ENCODE results near the gene ZSCAN31. TPM values are rescaled to one million over a fixed set of nuclear protein-coding genes. Genes with fewer than 3 reads are reported as not detected.

The ZSCAN31 gene
- total RNA-seq, 1 donor from 2014 or later = 6.2 TPM

GRCh38 chr6:28345201-28345600 is 9.3 kb upstream of the ZSCAN31 start:
- Mint-ChIP-seq H3K27ac (no peak overlapping the region), H3K9me3 (no peaks in the 10 kb centered on the region), H3K36me3 (no peaks in the 10 kb centered on the region), H3K27me3 (peaks cover 42% of the 10 kb centered on the region), H3K4me3 (no peak overlapping the region), H3K4me1 (ENCODE audit: unreplicated experiment) (peaks cover 8% of the 10 kb centered on the region)
- TF ChIP-seq, protein P1, sequence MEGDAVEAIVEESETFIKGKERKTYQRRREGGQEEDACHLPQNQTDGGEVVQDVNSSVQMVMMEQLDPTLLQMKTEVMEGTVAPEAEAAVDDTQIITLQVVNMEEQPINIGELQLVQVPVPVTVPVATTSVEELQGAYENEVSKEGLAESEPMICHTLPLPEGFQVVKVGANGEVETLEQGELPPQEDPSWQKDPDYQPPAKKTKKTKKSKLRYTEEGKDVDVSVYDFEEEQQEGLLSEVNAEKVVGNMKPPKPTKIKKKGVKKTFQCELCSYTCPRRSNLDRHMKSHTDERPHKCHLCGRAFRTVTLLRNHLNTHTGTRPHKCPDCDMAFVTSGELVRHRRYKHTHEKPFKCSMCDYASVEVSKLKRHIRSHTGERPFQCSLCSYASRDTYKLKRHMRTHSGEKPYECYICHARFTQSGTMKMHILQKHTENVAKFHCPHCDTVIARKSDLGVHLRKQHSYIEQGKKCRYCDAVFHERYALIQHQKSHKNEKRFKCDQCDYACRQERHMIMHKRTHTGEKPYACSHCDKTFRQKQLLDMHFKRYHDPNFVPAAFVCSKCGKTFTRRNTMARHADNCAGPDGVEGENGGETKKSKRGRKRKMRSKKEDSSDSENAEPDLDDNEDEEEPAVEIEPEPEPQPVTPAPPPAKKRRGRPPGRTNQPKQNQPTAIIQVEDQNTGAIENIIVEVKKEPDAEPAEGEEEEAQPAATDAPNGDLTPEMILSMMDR (conservative IDR thresholded peaks at IDR 0.05) = no peak
- no peak for DNase-seq (ENCODE audit: extremely low spot score, unreplicated experiment)

- Mint-ChIP-seq H3K27me3 (peaks cover 42% of the 10 kb centered on the region), H3K27ac (no peak overlapping the region), H3K9me3 (no peaks in the 10 kb centered on the region), H3K36me3 (no peaks in the 10 kb centered on the region), H3K4me1 (ENCODE audit: unreplicated experiment) (no peaks in the 10 kb centered on the region), H3K4me3 (no peak overlapping the region)
- no peak for DNase-seq (ENCODE audit: extremely low spot score, unreplicated experiment)
- TF ChIP-seq, protein P1 (conservative IDR thresholded peaks at IDR 0.05) = no peak
Observed at GRCh38 chr6:28343898-28344677, 8.1 kb upstream of the ZSCAN31 start.

DNA sequence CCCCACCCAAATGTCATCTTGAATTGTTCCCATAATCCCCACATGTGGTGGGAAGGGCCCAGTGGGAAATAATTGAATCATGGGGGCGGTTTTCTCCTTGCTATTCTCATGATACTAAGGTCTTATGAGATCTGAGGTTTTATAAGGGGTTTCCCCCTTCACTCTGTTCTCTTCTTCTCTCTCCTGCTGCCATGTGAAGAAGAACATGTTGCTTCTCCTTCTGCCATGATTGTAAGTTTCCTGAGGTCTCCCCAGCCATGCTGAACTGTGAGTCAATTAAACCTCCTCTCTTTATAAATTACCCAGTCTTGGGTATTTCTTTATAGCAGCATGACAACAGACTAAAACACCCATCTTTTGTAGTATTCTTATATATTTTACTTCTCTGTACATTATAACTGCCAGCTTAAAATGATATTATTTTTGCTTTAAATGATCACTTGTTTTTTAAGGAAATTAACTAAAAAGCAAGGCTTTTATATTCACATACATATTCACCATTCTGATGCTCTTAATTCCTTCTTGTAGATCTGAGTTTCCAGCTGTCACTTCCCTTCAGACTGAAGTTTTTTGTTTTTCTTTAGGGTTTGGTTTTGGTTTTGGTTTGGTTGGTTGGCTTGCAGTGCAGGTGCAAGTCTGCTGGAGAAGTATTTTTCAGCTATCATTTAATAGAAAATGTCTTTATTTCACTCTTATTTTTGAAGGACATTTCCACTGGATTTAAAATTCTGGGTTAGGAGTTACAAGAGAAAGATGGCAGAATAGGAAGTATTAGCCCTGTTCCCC is 4.6 kb upstream of the ZSCAN31 start:
- H3K27me3 Mint-ChIP-seq = peaks cover 13% of the 10 kb centered on the region
- H3K36me3 Mint-ChIP-seq = no peaks in the 10 kb centered on the region
- H3K27ac Mint-ChIP-seq = no peak overlapping the region
- TF ChIP-seq, protein P1 (conservative IDR thresholded peaks at IDR 0.05) = no peak
- H3K4me1 Mint-ChIP-seq (ENCODE audit: unreplicated experiment) = no peaks in the 10 kb centered on the region
- no peak overlapping the region for H3K4me3 Mint-ChIP-seq
- no peaks in the 10 kb centered on the region for H3K9me3 Mint-ChIP-seq
- DNase-seq (ENCODE audit: extremely low spot score, unreplicated experiment) = no peak

- H3K27ac Mint-ChIP-seq = no peak overlapping the region
- DNase-seq (ENCODE audit: extremely low spot score, unreplicated experiment) = no peak
- peaks cover 5% of the 10 kb centered on the region for H3K4me1 Mint-ChIP-seq (ENCODE audit: unreplicated experiment)
- no peaks in the 10 kb centered on the region for H3K27me3 Mint-ChIP-seq
- H3K36me3 Mint-ChIP-seq = peaks cover 5% of the 10 kb centered on the region
- no peaks in the 10 kb centered on the region for H3K9me3 Mint-ChIP-seq
- TF ChIP-seq, protein P1 (conservative IDR thresholded peaks at IDR 0.05) = no peak
- no peak overlapping the region for H3K4me3 Mint-ChIP-seq
Observed at GRCh38 chr6:28337121-28337520, 1.2 kb upstream of the ZSCAN31 start.

GRCh38 chr6:28336284-28337120 is 554 bp upstream of the ZSCAN31 start:
- no peak overlapping the region for H3K27ac Mint-ChIP-seq
- H3K27me3 Mint-ChIP-seq = no peaks in the 10 kb centered on the region
- H3K4me3 Mint-ChIP-seq = no peak overlapping the region
- DNase-seq (ENCODE audit: extremely low spot score, unreplicated experiment) = no peak
- peaks cover 5% of the 10 kb centered on the region for H3K36me3 Mint-ChIP-seq
- H3K4me1 Mint-ChIP-seq (ENCODE audit: unreplicated experiment) = peaks cover 5% of the 10 kb centered on the region
- H3K9me3 Mint-ChIP-seq = no peaks in the 10 kb centered on the region
- TF ChIP-seq, protein P1 (conservative IDR thresholded peaks at IDR 0.05) = no peak

All from type B pancreatic cell (in vitro differentiated cells).